Right lobe of liver (tissue), 6 donors: ENCODE results near the gene SNPH. TPM values are rescaled to one million over a fixed set of nuclear protein-coding genes. Genes with fewer than 3 reads are reported as not detected.
A peak's percentile ranks its signal among the peaks of the same experiment; 100 is the strongest.
"Not testable (repeated sequence)": the region's sequence is repeated elsewhere in the genome, so short reads cannot be mapped to it uniquely, and the experiment has no call there.

Experiments used
- ATAC-seq, 4 donors: fragments of 200-7000 bp; cut with Tn5 transposase; one replicate each; pipeline ENCODE4 v1.9.1; 2020; ENCODE audit warnings: mild to moderate bottlenecking in 4 of 4, moderate library complexity in 4 of 4
- DNase-seq, 3 donors: peaks; one replicate each; pipeline ENCODE4 v3.0.0-alpha.2; 2020
- H3K27ac ChIP-seq, 3 donors: fragments of 200-600 bp; one replicate each; pipeline ENCODE4 v1.8.0; 2022
- H3K27me3 ChIP-seq, 2 donors: fragments of 200-600 bp; one replicate each; pipeline ENCODE4 v1.8.0; 2022
- H3K36me3 ChIP-seq, 4 donors: fragments of 200-600 bp; sonication (generic) in 1 of 4; one replicate each; pipeline versions ENCODE4 v1.5.1 to v1.8.0; 2017 to 2022; ENCODE audit warnings: control low read depth in 1 of 4
- H3K4me1 ChIP-seq, 4 donors: fragments of 200-600 bp; sonication (generic) in 1 of 4; one replicate each; pipeline versions ENCODE4 v1.5.1 to v1.8.0; 2017 to 2022; ENCODE audit warnings: control low read depth in 1 of 4
- H3K4me3 ChIP-seq, 3 donors: fragments of 200-600 bp; one replicate each; pipeline ENCODE4 v1.8.0; 2022
- H3K9me3 ChIP-seq, 4 donors: fragments of 200-600 bp; sonication (generic) in 1 of 4; one replicate each; pipeline versions ENCODE4 v1.5.1 to v1.8.0; 2017 to 2022; ENCODE audit warnings: control low read depth in 1 of 4
- CTCF ChIP-seq, 4 donors: fragments of 200-600 bp in 3 of 4; fragments of 450-650 bp in 1 of 4; IDR thresholded peaks; one replicate each; pipeline versions ENCODE4 v1.5.1 to v1.8.0; 2016 to 2022; ENCODE audit warnings: antibody characterized with exemption in 4 of 4, mild to moderate bottlenecking in 2 of 4
- POLR2A ChIP-seq: fragments of 450-650 bp; IDR thresholded peaks from one replicate; pipeline ENCODE4 v1.6.1; 2017; ENCODE audit warnings: antibody characterized with exemption, mild to moderate bottlenecking
- WGBS: methylation state at CpG from one replicate; pipeline ENCODE4 v1.1.6; 2018; ENCODE audit warnings: low coverage, low lambda C conversion rate; ENCODE audit not compliant: insufficient coverage; ENCODE audit errors: missing lambda C conversion rate; 5-methylcytosine and 5-hydroxymethylcytosine counted together
- intact Hi-C, 2 donors: fragments of 100-400 bp; cut with DNase I; formaldehyde crosslinking; loops; one replicate each; pipeline versions ENCODE4 v1.11.2 to v1.14.1; 2022
- long read RNA-seq: library from polyadenylated mRNA; unstranded; transcript quantifications from one replicate; pipeline ENCODE4 v2.0.0, GENCODE V29; 2019
- total RNA-seq, 6 experiments: library from RNA; depleted of rRNA in 2 of 6; stranded (reverse); fragments of >200 nt in 2 of 6; fragmentation: NEBNext Ultra II Directional in 3 of 6; extraction: Animal tissue kit (Norgen Biotek cat#: 25700) in 3 of 6; gene quantifications; one replicate each; pipeline versions ENCODE4 v1.1.0 to v1.2.4, GENCODE V29; 2016 to 2023
- donor health status: DM: no; HTN: yes; CAD: no.
- donor health status: DM: no; HTN: no; CAD: no.
- donor health status: DM: no; HTN: no; CAD: no.
- donor health status: DM: no; HTN: yes; CAD: no.
- donor health status: DM: no; HTN: yes; CAD: no.

The SNPH gene
- total RNA-seq = under 1 TPM; 0.11 to 0.61 (median 0.12) TPM
- long read RNA-seq = 0 reads

- Histone ChIP-seq H3K36me3 (no peaks in the 10 kb centered on the region), H3K9me3 (no peaks in the 10 kb centered on the region), H3K4me1 (peaks cover 0 to 5% (median 0%) of the 10 kb centered on the region in 4 donors), H3K27me3 (no peaks in the 10 kb centered on the region), H3K4me3 (peak within 1 kb of the TSS; percentile 43 to 55 (median 51)), H3K27ac (no peak within 1 kb of the TSS)
- TF ChIP-seq POLR2A (no peak), CTCF (IDR thresholded peaks at IDR 0.05) (no peak)
- DNase-seq = peak in 2 of 3 donors; percentile 52 to 61
- ATAC-seq = peak; percentile 79 to 89 (median 82)
- intact Hi-C loops = no loop called here
- 2% methylated on average over 14 of the region's 61 CpGs for WGBS
Observed at GRCh38 chr20:1266167-1266973, at the start of gene SNPH. TSS of gene SNPH (plus strand) at chr20:1266294. CDS start at chr20:1296240, 29,946 bp downstream.

- DNase-seq, H3K4me3 ChIP-seq, intact Hi-C loops, ATAC-seq, H3K9me3 ChIP-seq, H3K27ac ChIP-seq, H3K4me1 ChIP-seq, H3K27me3 ChIP-seq, H3K36me3 ChIP-seq: not testable (repeated sequence)
- 56% methylated on average over 5 of the region's 19 CpGs for WGBS
Observed at GRCh38 chr20:1216527-1217427, 49.3 kb upstream of the SNPH start.

- ATAC-seq, DNase-seq, H3K36me3 ChIP-seq, H3K9me3 ChIP-seq, H3K4me3 ChIP-seq, H3K4me1 ChIP-seq, H3K27ac ChIP-seq, intact Hi-C loops, H3K27me3 ChIP-seq: not testable (repeated sequence)
- WGBS = 90% methylated on average over 1 of the region's 4 CpGs
Observed at GRCh38 chr20:1222750-1223149, 43.3 kb upstream of the SNPH start.

- no peak for DNase-seq
- intact Hi-C loops = no loop called here
- WGBS = 78% methylated on average over 13 of the region's 20 CpGs
Observed at GRCh38 chr20:1224205-1224890, 41.7 kb upstream of the SNPH start.

More at GRCh38 chr20:1224205-1224890, 41.7 kb upstream of the SNPH start:
- Histone ChIP-seq H3K36me3 (no peaks in the 10 kb centered on the region), H3K4me1 (peaks cover 0 to 5% (median 0%) of the 10 kb centered on the region in 4 donors), H3K9me3 (no peaks in the 10 kb centered on the region), H3K27me3 (peaks cover 0 to 13% of the 10 kb centered on the region in 2 donors), H3K27ac (no peak overlapping the region), H3K4me3 (no peak overlapping the region)
- TF ChIP-seq CTCF (IDR thresholded peaks at IDR 0.05) = no peak
- TF ChIP-seq POLR2A = no peak
- ATAC-seq = no peak
